SU-DHL-6 (cell line): ENCODE measurements around the gene HELLS.

Experiments
- EZH2phosphoT487 ChIP-seq: fragments of 200-600 bp; sonication (generic), shearing (Covaris generic); conservative IDR thresholded peaks from 2 replicates; pipeline ENCODE4 v1.6.1; 2018; ENCODE audit warnings: mild to moderate bottlenecking, antibody characterized with exemption, low read length, moderate library complexity, mixed read lengths
- TF ChIP-seq, protein P1 (sequence below): fragments of 200-600 bp; sonication (generic); IDR thresholded peaks from one replicate; pipeline ENCODE4 v1.5.1; 2017; ENCODE audit warnings: antibody characterized with exemption, mild to moderate bottlenecking, low read length, moderate library complexity; ENCODE audit not compliant: insufficient read depth, poor library complexity, severe bottlenecking

DNA sequence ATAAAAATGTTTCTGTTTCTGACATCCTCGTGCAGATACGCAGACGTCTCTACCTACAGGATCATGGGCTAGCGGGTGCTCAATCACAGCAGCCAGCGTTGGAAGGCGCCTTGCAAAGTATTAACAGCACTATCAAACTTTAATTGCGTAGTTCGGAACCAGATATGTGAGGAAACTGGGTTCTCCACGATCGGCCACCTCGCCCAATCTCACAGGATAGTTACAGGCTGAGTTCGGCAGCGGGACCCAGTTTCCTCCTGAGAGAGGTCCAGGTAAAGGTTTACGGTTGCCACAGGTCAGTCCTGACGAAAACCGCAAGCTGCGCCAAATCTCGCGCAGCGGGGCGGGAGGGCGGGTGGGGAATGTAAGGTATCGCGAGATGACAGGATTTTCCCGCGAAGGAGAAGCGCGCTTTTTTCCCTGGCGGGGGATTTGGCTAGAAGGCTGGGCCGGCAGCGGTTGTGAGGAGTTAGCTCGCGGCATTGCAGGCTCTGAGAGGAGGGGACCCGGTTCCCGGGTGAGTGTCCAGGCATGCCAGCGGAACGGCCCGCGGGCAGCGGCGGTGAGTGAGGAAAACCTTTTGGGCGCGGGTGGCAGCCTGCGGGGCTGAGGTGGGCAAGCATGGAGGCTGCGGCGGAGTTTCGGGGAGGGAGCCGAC is at the start of gene HELLS:
- TF ChIP-seq, protein P1, sequence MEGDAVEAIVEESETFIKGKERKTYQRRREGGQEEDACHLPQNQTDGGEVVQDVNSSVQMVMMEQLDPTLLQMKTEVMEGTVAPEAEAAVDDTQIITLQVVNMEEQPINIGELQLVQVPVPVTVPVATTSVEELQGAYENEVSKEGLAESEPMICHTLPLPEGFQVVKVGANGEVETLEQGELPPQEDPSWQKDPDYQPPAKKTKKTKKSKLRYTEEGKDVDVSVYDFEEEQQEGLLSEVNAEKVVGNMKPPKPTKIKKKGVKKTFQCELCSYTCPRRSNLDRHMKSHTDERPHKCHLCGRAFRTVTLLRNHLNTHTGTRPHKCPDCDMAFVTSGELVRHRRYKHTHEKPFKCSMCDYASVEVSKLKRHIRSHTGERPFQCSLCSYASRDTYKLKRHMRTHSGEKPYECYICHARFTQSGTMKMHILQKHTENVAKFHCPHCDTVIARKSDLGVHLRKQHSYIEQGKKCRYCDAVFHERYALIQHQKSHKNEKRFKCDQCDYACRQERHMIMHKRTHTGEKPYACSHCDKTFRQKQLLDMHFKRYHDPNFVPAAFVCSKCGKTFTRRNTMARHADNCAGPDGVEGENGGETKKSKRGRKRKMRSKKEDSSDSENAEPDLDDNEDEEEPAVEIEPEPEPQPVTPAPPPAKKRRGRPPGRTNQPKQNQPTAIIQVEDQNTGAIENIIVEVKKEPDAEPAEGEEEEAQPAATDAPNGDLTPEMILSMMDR, result no peak
- TF ChIP-seq EZH2phosphoT487, result no peak
